Ascending aorta (tissue), 2 donors: ENCODE measurements around the gene TMEM204. TPM values are rescaled to one million over a fixed set of nuclear protein-coding genes. Genes with fewer than 3 reads are reported as not detected.

Source experiments
- DNase-seq, 2 donors: peaks; one replicate each; pipeline ENCODE4 v3.0.0-alpha.2; 2019; ENCODE audit warnings: low spot score in 2 of 2
- H3K27ac ChIP-seq, 2 donors: fragments of 200-600 bp; sonication (generic); one replicate each; pipeline ENCODE4 v1.5.1; 2016 to 2017; ENCODE audit warnings: mild to moderate bottlenecking in 1 of 2
- H3K27me3 ChIP-seq: fragments of 200-600 bp; sonication (generic); one replicate; pipeline ENCODE4 v1.5.1; 2017
- H3K36me3 ChIP-seq, 2 donors: fragments of 200-600 bp; sonication (generic); one replicate each; pipeline ENCODE4 v1.5.1; 2016
- H3K4me1 ChIP-seq, 2 donors: fragments of 200-600 bp; sonication (generic); one replicate each; pipeline ENCODE4 v1.5.1; 2016 to 2017; ENCODE audit warnings: mild to moderate bottlenecking in 1 of 2
- H3K4me3 ChIP-seq, 2 donors: fragments of 200-600 bp; sonication (generic); one replicate each; pipeline ENCODE4 v1.5.1; 2016 to 2017; ENCODE audit warnings: mild to moderate bottlenecking in 1 of 2
- H3K9me3 ChIP-seq, 2 donors: fragments of 200-600 bp; sonication (generic); one replicate each; pipeline ENCODE4 v1.5.1; 2016
- intact Hi-C: fragments of 100-400 bp; cut with DNase I; formaldehyde crosslinking; loops from one replicate; pipeline ENCODE4 v1.15.1; 2023
- total RNA-seq: library from RNA; depleted of rRNA; stranded (reverse); fragments of >200 nt; gene quantifications from one replicate; pipeline ENCODE4 v1.1.0, GENCODE V29; 2016
- TF ChIP-seq, protein P1 (sequence below), 3 experiments: fragments of 200-600 bp in 2 of 3; fragments of 450-650 bp in 1 of 3; sonication (generic) in 2 of 3; IDR thresholded peaks; one replicate each; pipeline ENCODE4 v1.5.1; 2016 to 2019; ENCODE audit warnings: antibody characterized with exemption in 3 of 3, mild to moderate bottlenecking in 1 of 3, moderate library complexity in 1 of 3

TMEM204 gene
- total RNA-seq, 1 donor from 2014 or later: 145 TPM

DNA sequence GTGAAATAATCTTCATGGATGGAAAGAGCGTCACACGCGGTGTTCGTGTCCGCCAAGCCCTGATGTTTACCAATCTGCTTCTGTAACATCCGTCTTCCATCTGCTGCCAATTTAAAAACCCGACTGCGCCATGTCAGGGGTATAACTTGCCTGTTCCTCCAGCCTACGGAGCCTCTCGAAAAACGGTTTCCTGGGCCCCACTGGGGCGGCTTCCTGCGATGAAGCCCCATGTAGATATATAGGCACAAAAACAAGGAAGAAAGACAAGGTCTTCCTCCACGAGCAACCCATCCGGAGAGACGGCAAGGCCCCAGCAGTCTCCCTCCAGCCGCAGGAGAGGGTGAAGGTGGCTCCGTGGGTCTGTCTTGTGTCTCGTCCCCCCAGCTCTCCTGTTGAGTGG lies 44.8 kb upstream of the TMEM204 start, which contains the start of gene PTX4:
TSS of gene PTX4 (minus strand) at position 326 of the 400 bp plus-strand sequence. CDS start at position 291, 35 bp downstream.
- no peaks in the 10 kb centered on the region for H3K9me3 ChIP-seq
- TF ChIP-seq, protein P1, sequence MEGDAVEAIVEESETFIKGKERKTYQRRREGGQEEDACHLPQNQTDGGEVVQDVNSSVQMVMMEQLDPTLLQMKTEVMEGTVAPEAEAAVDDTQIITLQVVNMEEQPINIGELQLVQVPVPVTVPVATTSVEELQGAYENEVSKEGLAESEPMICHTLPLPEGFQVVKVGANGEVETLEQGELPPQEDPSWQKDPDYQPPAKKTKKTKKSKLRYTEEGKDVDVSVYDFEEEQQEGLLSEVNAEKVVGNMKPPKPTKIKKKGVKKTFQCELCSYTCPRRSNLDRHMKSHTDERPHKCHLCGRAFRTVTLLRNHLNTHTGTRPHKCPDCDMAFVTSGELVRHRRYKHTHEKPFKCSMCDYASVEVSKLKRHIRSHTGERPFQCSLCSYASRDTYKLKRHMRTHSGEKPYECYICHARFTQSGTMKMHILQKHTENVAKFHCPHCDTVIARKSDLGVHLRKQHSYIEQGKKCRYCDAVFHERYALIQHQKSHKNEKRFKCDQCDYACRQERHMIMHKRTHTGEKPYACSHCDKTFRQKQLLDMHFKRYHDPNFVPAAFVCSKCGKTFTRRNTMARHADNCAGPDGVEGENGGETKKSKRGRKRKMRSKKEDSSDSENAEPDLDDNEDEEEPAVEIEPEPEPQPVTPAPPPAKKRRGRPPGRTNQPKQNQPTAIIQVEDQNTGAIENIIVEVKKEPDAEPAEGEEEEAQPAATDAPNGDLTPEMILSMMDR (IDR thresholded peaks at IDR 0.05): no peak
- H3K36me3 ChIP-seq: no peaks in the 10 kb centered on the region
- H3K27me3 ChIP-seq: no peaks in the 10 kb centered on the region
- no peak for DNase-seq
- H3K4me3 ChIP-seq: no peak within 1 kb of the TSS
- H3K4me1 ChIP-seq: peaks cover 0 to 3% of the 10 kb centered on the region in 2 donors
- no peak within 1 kb of the TSS for H3K27ac ChIP-seq
- intact Hi-C loops: no loop called here

DNA sequence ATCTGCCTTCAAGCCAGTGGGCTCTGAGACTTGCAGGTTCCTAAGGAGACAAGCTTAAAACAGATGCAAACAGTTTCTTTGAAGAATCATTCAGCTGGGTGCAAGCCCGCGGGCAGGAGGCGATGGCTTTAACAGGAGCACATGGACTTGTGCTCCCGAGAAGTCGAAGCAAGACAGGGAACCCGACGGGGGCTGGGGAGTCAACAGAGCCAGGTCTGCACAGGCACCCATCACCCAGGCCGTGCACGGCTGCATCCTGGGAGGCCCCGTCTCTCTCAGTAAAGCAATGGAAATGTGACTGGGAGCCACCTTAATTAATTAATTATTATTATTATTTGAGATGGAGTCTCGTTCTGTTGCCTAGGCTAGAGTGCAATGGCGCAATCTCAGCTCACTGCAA lies 44.4 kb upstream of the TMEM204 start:
- intact Hi-C loops: no loop called here
- H3K4me3 ChIP-seq: no peak overlapping the region
- H3K9me3 ChIP-seq: no peaks in the 10 kb centered on the region
- H3K4me1 ChIP-seq: peaks cover 1 to 3% of the 10 kb centered on the region in 2 donors
- TF ChIP-seq, protein P1 (IDR thresholded peaks at IDR 0.05): no peak
- no peak overlapping the region for H3K27ac ChIP-seq
- H3K27me3 ChIP-seq: no peaks in the 10 kb centered on the region
- DNase-seq: no peak
- no peaks in the 10 kb centered on the region for H3K36me3 ChIP-seq

DNA sequence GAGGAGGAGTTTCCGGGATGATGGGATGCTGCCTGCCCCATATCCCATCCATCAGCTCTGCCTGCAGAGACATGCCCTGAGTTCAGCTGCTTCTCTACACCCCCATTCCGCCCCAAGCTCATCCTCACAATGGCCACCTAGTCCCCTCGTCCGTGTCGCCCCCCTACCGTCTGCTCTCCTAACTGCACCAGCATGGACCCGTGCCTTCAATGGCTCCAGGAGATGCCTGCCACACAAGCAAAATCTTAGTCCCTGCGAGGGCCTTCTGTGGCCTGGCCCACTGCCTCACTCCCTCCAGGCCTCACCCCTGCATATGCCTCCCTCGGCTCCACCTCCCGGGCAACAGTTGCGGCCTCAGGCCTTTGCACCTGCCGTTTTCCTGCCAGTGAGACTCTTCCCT lies 42.1 kb upstream of the TMEM204 start:
- no peak for DNase-seq
- H3K36me3 ChIP-seq: peaks cover 12 to 15% of the 10 kb centered on the region in 2 donors
- no peaks in the 10 kb centered on the region for H3K9me3 ChIP-seq
- H3K27ac ChIP-seq: no peak overlapping the region
- peaks cover 3 to 9% of the 10 kb centered on the region in 2 donors for H3K4me1 ChIP-seq
- TF ChIP-seq, protein P1 (IDR thresholded peaks at IDR 0.05): no peak
- H3K4me3 ChIP-seq: no peak overlapping the region
- intact Hi-C loops: loop anchor here (5.0 kb wide), 1 partner anchor 41 kb away; the partner anchor contains the start of gene TMEM204
- no peaks in the 10 kb centered on the region for H3K27me3 ChIP-seq

DNA sequence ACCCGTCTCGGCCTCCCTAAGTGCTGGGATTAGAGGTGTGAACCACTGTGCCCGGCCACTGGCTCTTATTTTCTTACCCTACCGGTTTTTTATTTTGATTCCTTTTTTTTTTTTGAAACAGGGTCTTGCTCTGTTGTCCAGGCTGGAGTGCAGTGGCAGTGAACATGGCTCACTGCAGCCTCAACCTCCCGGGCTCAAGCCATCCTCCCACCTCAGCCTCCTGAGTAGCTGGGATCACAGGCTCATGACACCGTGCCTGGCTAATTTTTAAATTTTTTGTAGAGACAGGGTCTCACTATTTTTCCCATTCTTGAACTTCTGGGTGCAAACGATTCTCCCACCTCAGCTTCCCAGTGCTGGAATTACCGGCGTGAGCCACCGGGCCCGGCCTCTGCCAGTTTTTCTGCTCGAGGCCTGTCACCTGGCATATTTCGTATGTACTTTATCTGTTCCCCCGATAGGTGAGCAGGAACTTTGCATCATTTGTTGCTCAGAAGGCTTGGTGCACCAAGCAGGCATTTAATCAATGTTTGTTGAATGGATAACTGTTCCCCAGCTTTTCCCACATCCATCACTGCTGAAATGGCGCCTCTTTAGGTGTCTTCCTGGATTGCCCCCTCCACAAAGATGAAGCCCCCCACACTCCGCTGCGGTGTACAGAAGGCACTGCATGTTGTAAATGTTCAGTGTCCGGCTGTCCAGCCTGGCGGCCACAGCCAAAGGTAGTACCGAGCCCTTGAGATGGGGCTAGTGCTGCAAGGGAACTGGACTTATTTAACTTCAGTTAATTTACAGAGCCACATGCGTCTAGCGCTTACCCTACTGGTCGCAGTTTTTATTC lies 41.2 kb upstream of the TMEM204 start:
- Histone ChIP-seq H3K27me3 (no peaks in the 10 kb centered on the region), H3K27ac (peak overlapping the region; percentile 76 to 93), H3K4me1 (peaks cover 3 to 9% of the 10 kb centered on the region in 2 donors), H3K36me3 (peaks cover 21 to 24% of the 10 kb centered on the region in 2 donors), H3K9me3 (no peaks in the 10 kb centered on the region), H3K4me3 (peak overlapping the region; percentile 78 to 93)
- DNase-seq: no peak
- TF ChIP-seq, protein P1 (IDR thresholded peaks at IDR 0.05): no peak
- intact Hi-C loops: loop anchor here (2.0 to 5.0 kb wide), 4 partner anchors 40 to 214 kb away; partner anchors contain the start of genes CRAMP1, IFT140, MAPK8IP3 and TMEM204

DNA sequence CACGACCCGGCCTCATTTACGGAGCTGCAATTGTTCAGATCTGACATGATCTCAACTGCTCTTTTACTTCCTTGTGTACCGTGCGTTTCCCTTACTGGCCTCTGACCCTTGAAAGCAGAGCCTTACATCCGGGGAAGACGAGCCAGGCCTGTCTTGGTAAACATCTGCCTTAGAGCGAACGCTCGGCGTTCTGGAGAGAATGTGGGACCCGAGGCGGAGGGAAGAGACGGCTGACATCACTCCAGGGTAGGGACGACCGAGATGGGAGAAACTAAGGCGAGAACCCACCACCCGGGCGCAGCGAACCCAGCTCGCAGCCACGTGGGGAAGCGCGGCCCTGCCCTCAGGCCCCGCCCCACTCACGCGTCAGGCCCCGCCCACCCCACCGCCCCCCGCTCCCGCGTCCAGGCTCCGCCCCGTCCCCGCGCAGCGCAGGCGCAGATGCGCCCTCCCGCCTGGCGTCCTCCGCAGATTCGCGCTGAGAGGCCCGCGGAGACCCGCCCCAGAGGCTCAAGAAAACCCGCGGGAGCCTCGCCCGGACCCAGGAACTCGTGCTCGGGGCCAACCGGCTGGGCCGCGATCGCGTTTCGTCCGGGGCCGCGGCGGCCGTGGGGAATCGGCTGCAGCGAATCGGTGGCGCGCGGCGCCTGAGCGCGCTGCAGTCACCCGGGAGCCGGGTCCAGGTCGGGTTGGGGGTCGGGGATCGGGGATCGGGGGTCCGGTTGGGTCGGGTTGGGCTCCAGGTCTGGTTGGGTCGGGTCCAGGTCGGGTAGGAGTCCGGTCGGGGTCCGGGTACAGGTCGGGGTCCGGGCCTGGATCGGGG lies 40.3 kb upstream of the TMEM204 start, which contains the start of gene TELO2:
TSS of gene TELO2 (plus strand) at position 438 of the 823 bp plus-strand sequence. CDS start 922 bp downstream, outside the sequence.
- Histone ChIP-seq H3K27ac (peak within 1 kb of the TSS; percentile 76 to 93), H3K36me3 (peaks cover 27 to 29% of the 10 kb centered on the region in 2 donors), H3K9me3 (no peaks in the 10 kb centered on the region), H3K27me3 (no peaks in the 10 kb centered on the region), H3K4me3 (peak within 1 kb of the TSS; percentile 78 to 93), H3K4me1 (peaks cover 3 to 9% of the 10 kb centered on the region in 2 donors)
- intact Hi-C loops: loop anchor here (1.0 to 5.0 kb wide), 5 partner anchors 18 to 214 kb away; partner anchors contain the start of genes CLCN7, CRAMP1, IFT140 and MAPK8IP3
- TF ChIP-seq, protein P1 (IDR thresholded peaks at IDR 0.05): no peak
- peak in 1 of 2 donors; percentile 81 for DNase-seq
